Measurements from ENCODE around the gene RMRP.
A peak's percentile ranks its signal among the peaks of the same experiment; 100 is the strongest.

RMRP gene

GRCh38 chr9:35618854-35619799 lies 38.7 kb downstream of the RMRP start:
- Histone ChIP-seq H3K4me3 (replicated peaks; ENCODE audit: low read depth, low read length) (no peak overlapping the region), H3K27me3 (replicated peaks; ENCODE audit: control insufficient read depth, insufficient read depth, low read length) (no peaks in the 10 kb centered on the region), H3K36me3 (ENCODE audit: control insufficient read depth, insufficient read depth, low read length) (no peaks in the 10 kb centered on the region)
- DNase-seq (ENCODE audit: extremely low read depth, insufficient read length): peak; percentile 74
- TF ChIP-seq CTCF (IDR thresholded peaks at IDR 0.05; ENCODE audit: insufficient read depth, low read length, poor library complexity, severe bottlenecking): no peak

GRCh38 chr9:35618325-35618727 lies 39.5 kb downstream of the RMRP start, which contains the start of gene CD72:
CD72 (minus strand) TSS chr9:35618413; CDS start chr9:35618303, 110 bp downstream.
- Histone ChIP-seq H3K4me3 (replicated peaks; ENCODE audit: low read depth, low read length) (peak within 1 kb of the TSS; percentile 43), H3K36me3 (ENCODE audit: control insufficient read depth, insufficient read depth, low read length) (no peaks in the 10 kb centered on the region), H3K27me3 (replicated peaks; ENCODE audit: control insufficient read depth, insufficient read depth, low read length) (no peaks in the 10 kb centered on the region)
- DNase-seq (ENCODE audit: extremely low read depth, insufficient read length): peak; percentile 65
- TF ChIP-seq CTCF (IDR thresholded peaks at IDR 0.05; ENCODE audit: insufficient read depth, low read length, poor library complexity, severe bottlenecking): no peak

- H3K27me3 ChIP-seq (replicated peaks; ENCODE audit: control insufficient read depth, insufficient read depth, low read length): no peaks in the 10 kb centered on the region
Observed at GRCh38 chr9:35617548-35617947, 40.3 kb downstream of the RMRP start.

GRCh38 chr9:35616681-35617459 lies 40.9 kb downstream of the RMRP start:
- Histone ChIP-seq H3K27me3 (replicated peaks; ENCODE audit: control insufficient read depth, insufficient read depth, low read length) (no peaks in the 10 kb centered on the region), H3K4me3 (replicated peaks; ENCODE audit: low read depth, low read length) (peak overlapping the region; percentile 43), H3K36me3 (ENCODE audit: control insufficient read depth, insufficient read depth, low read length) (no peaks in the 10 kb centered on the region)
- TF ChIP-seq CTCF (IDR thresholded peaks at IDR 0.05; ENCODE audit: insufficient read depth, low read length, poor library complexity, severe bottlenecking): peak; percentile 43
- peak; percentile 82 for DNase-seq (ENCODE audit: extremely low read depth, insufficient read length)

More at GRCh38 chr9:35617548-35617947, 40.3 kb downstream of the RMRP start:
- Histone ChIP-seq H3K36me3 (ENCODE audit: control insufficient read depth, insufficient read depth, low read length) (no peaks in the 10 kb centered on the region), H3K4me3 (replicated peaks; ENCODE audit: low read depth, low read length) (peak overlapping the region; percentile 43)
- TF ChIP-seq CTCF (IDR thresholded peaks at IDR 0.05; ENCODE audit: insufficient read depth, low read length, poor library complexity, severe bottlenecking): no peak
- no peak for DNase-seq (ENCODE audit: extremely low read depth, insufficient read length)

- no peak for TF ChIP-seq CTCF (IDR thresholded peaks at IDR 0.05; ENCODE audit: insufficient read depth, low read length, poor library complexity, severe bottlenecking)
- DNase-seq (ENCODE audit: extremely low read depth, insufficient read length): no peak
- Histone ChIP-seq H3K4me3 (replicated peaks; ENCODE audit: low read depth, low read length) (no peak overlapping the region), H3K27me3 (replicated peaks; ENCODE audit: control insufficient read depth, insufficient read depth, low read length) (no peaks in the 10 kb centered on the region), H3K36me3 (ENCODE audit: control insufficient read depth, insufficient read depth, low read length) (no peaks in the 10 kb centered on the region)
Observed at GRCh38 chr9:35615981-35616680, 41.7 kb downstream of the RMRP start.
